Measurements from ENCODE around the gene USP5. TPM values are rescaled to one million over a fixed set of nuclear protein-coding genes. Genes with fewer than 3 reads are reported as not detected.
A peak's percentile ranks its signal among the peaks of the same experiment; 100 is the strongest.

USP5 gene
- polyA plus RNA-seq, 1 donor (not counting 4 experiments of a cell fraction or from before 2014, with no cell fraction given), result 58.3 TPM

GRCh38 chr12:6828781-6829535, 23.0 kb upstream of the USP5 start:
- H3K4me3 ChIP-seq (ENCODE audit: control insufficient read depth in 2 of 3, extremely low read depth in 1 of 3, insufficient read depth in 2 of 3, low read depth in 1 of 3, low read length in 3 of 3), result peak overlapping the region; percentile 62 to 83 (median 82)
- TF ChIP-seq EZH2 (IDR thresholded peaks at IDR 0.05; ENCODE audit: low read length) (peak; percentile 48), CTCF (optimal IDR thresholded peaks at IDR 0.05 in 1 of 3, IDR thresholded peaks at IDR 0.05 in 1 of 3, conservative IDR thresholded peaks at IDR 0.05 in 1 of 3; ENCODE audit: extremely low read depth in 1 of 3, insufficient read depth in 2 of 3, low read length in 3 of 3) (no peak)
- DNase-seq (ENCODE audit: low read depth, low spot score), result no peak
- no peaks in the 10 kb centered on the region for H3K9me1 ChIP-seq (ENCODE audit: control insufficient read depth, extremely low read depth, insufficient read depth, low read length)
- no peaks in the 10 kb centered on the region for H3K79me2 ChIP-seq (ENCODE audit: control insufficient read depth, insufficient read depth, low read length)
- H3K36me3 ChIP-seq (ENCODE audit: control insufficient read depth in 2 of 2, extremely low read depth in 1 of 2, insufficient read depth in 2 of 2, low read length in 2 of 2), result no peaks in the 10 kb centered on the region
- H3K27ac ChIP-seq (ENCODE audit: control insufficient read depth, insufficient read depth, low read length), result no peak overlapping the region
- H3K9me3 ChIP-seq (ENCODE audit: control insufficient read depth, low read depth, low read length), result no peaks in the 10 kb centered on the region
- dilution Hi-C loops (cut with MboI; ENCODE audit: extremely low pct_ligation_motif_present, low sequenced_read_pairs), result no loop called here
- H3K9ac ChIP-seq (ENCODE audit: control insufficient read depth, extremely low read depth, insufficient read depth, low read length), result peak overlapping the region; percentile 71
- peak overlapping the region; percentile 89 for H2AFZ ChIP-seq (ENCODE audit: control insufficient read depth, low read length)
- FAIRE-seq, result no peak
- H3K4me1 ChIP-seq (ENCODE audit: control insufficient read depth, extremely low read depth, insufficient read depth, low read length), result peaks cover 12% of the 10 kb centered on the region
- H3K27me3 ChIP-seq (ENCODE audit: control insufficient read depth, extremely low read depth, insufficient read depth, low read length), result peaks cover 49% of the 10 kb centered on the region
- H3K4me2 ChIP-seq (ENCODE audit: control insufficient read depth, extremely low read depth, insufficient read depth, low read depth, low read length), result peak overlapping the region; percentile 85
- no peaks in the 10 kb centered on the region for H4K20me1 ChIP-seq (ENCODE audit: control insufficient read depth, extremely low read depth, insufficient read depth, low read length)

GRCh38 chr12:6829536-6830220, 22.3 kb upstream of the USP5 start:
- Histone ChIP-seq H3K4me1 (ENCODE audit: control insufficient read depth, extremely low read depth, insufficient read depth, low read length) (peaks cover 12% of the 10 kb centered on the region), H3K79me2 (ENCODE audit: control insufficient read depth, insufficient read depth, low read length) (no peaks in the 10 kb centered on the region), H3K4me2 (ENCODE audit: control insufficient read depth, extremely low read depth, insufficient read depth, low read depth, low read length) (peak overlapping the region; percentile 85), H2AFZ (ENCODE audit: control insufficient read depth, low read length) (peak overlapping the region; percentile 89), H3K4me3 (ENCODE audit: control insufficient read depth in 2 of 3, extremely low read depth in 1 of 3, insufficient read depth in 2 of 3, low read depth in 1 of 3, low read length in 3 of 3) (peak overlapping the region; percentile 62 to 83 (median 82)), H3K27ac (ENCODE audit: control insufficient read depth, insufficient read depth, low read length) (no peak overlapping the region), H3K9ac (ENCODE audit: control insufficient read depth, extremely low read depth, insufficient read depth, low read length) (peak overlapping the region; percentile 71), H3K9me3 (ENCODE audit: control insufficient read depth, low read depth, low read length) (no peaks in the 10 kb centered on the region), H3K27me3 (ENCODE audit: control insufficient read depth, extremely low read depth, insufficient read depth, low read length) (peaks cover 42% of the 10 kb centered on the region), H3K9me1 (ENCODE audit: control insufficient read depth, extremely low read depth, insufficient read depth, low read length) (no peaks in the 10 kb centered on the region), H4K20me1 (ENCODE audit: control insufficient read depth, extremely low read depth, insufficient read depth, low read length) (no peaks in the 10 kb centered on the region), H3K36me3 (ENCODE audit: control insufficient read depth in 2 of 2, extremely low read depth in 1 of 2, insufficient read depth in 2 of 2, low read length in 2 of 2) (no peaks in the 10 kb centered on the region)
- TF ChIP-seq CTCF (optimal IDR thresholded peaks at IDR 0.05 in 1 of 3, IDR thresholded peaks at IDR 0.05 in 1 of 3, conservative IDR thresholded peaks at IDR 0.05 in 1 of 3; ENCODE audit: extremely low read depth in 1 of 3, insufficient read depth in 2 of 3, low read length in 3 of 3), result peak in 1 of 3 experiments; percentile 14
- TF ChIP-seq EZH2 (IDR thresholded peaks at IDR 0.05; ENCODE audit: low read length), result no peak
- FAIRE-seq (no peak), DNase-seq (ENCODE audit: low read depth, low spot score) (no peak)
- dilution Hi-C loops (cut with MboI; ENCODE audit: extremely low pct_ligation_motif_present, low sequenced_read_pairs), result no loop called here
